PC-9 (cell line): ENCODE results near the gene FUT6. TPM values are rescaled to one million over a fixed set of nuclear protein-coding genes. Genes with fewer than 3 reads are reported as not detected.

Experiments used
- BruUV-seq: library from RNA; stranded (reverse); fragments of 400-500 nt; replicated peaks from 2 replicates; lab custom pipeline; 2021; lab: Mats Ljungman, UMichigan
- CTCF ChIA-PET: fragments of 300-600 bp; sonication (Branson Sonifier 250); formaldehyde crosslinking; loops from one replicate; lab custom pipeline; 2022; ENCODE audit warnings: antibody characterized with exemption; lab: Charles Lee
- POLR2A ChIA-PET: fragments of 300-600 bp; sonication (Branson Sonifier 250); formaldehyde crosslinking; loops from one replicate; lab custom pipeline; 2022; ENCODE audit warnings: antibody characterized with exemption; ENCODE audit not compliant: unreplicated experiment; lab: Charles Lee
- DNase-seq, 2 experiments: peaks; one replicate each; pipeline versions ENCODE4 v3.0.0 to v3.0.0-alpha.2; 2015 to 2022; ENCODE audit warnings: mixed read lengths in 1 of 2
- H2AFZ ChIP-seq: fragments of 200-600 bp; sonication (generic); 2 replicates; pipeline ENCODE4 v1.8.1; 2017; ENCODE audit warnings: antibody characterized with exemption
- H3F3A ChIP-seq: fragments of 200-600 bp; sonication (generic); 2 replicates; pipeline ENCODE4 v1.8.1; 2017; ENCODE audit warnings: antibody characterized with exemption, mild to moderate bottlenecking, low read depth; ENCODE audit not compliant: insufficient read depth
- H3K27ac ChIP-seq: fragments of 200-600 bp; sonication (generic); 2 replicates; pipeline ENCODE4 v1.6.1; 2016; ENCODE audit warnings: mixed run types
- H3K27me3 ChIP-seq: fragments of 200-600 bp; sonication (generic); 2 replicates; pipeline ENCODE4 v1.6.1; 2016; ENCODE audit warnings: low read depth, mixed run types; ENCODE audit not compliant: insufficient read depth
- H3K36me3 ChIP-seq: fragments of 200-600 bp; sonication (generic); 2 replicates; pipeline ENCODE4 v1.6.1; 2016; ENCODE audit warnings: low read depth, mixed run types
- H3K4me1 ChIP-seq: fragments of 200-600 bp; sonication (generic); replicated peaks from 2 replicates; pipeline ENCODE4 v1.6.1; 2016; ENCODE audit warnings: mixed run types; ENCODE audit not compliant: insufficient read depth
- H3K4me2 ChIP-seq: fragments of 200-600 bp; sonication (generic); 2 replicates; pipeline ENCODE4 v1.6.1; 2017; ENCODE audit warnings: mixed run types
- H3K4me3 ChIP-seq: fragments of 200-600 bp; sonication (generic); 2 replicates; pipeline ENCODE4 v1.6.1; 2016; ENCODE audit warnings: mixed run types
- H3K79me2 ChIP-seq: fragments of 200-600 bp; sonication (generic); 2 replicates; pipeline ENCODE4 v1.6.1; 2017; ENCODE audit warnings: low read depth, mixed run types
- H3K9me2 ChIP-seq: fragments of 200-600 bp; sonication (generic); 2 replicates; pipeline ENCODE4 v1.8.1; 2017; ENCODE audit warnings: mild to moderate bottlenecking; ENCODE audit not compliant: insufficient read depth
- H3K9me3 ChIP-seq: fragments of 200-600 bp; sonication (generic); 2 replicates; pipeline ENCODE4 v1.8.1; 2016; ENCODE audit warnings: low read depth; ENCODE audit not compliant: insufficient read depth
- H4K20me1 ChIP-seq: fragments of 200-600 bp; sonication (generic); 2 replicates; pipeline ENCODE4 v1.8.1; 2017; ENCODE audit not compliant: insufficient read depth
- EZH2 ChIP-seq: fragments of 200-600 bp; sonication (generic); IDR thresholded peaks from 2 replicates; pipeline ENCODE4 v1.8.0; 2017; ENCODE audit warnings: antibody characterized with exemption, low read depth
- intact Hi-C: fragments of 100-400 bp; cut with micrococcal nuclease; formaldehyde crosslinking; loops from one replicate; pipeline ENCODE4 v1.10.0; 2022; ENCODE audit not compliant: unreplicated experiment
- total RNA-seq: library from RNA; stranded (reverse); gene quantifications from 2 replicates; pipeline ENCODE4 v1.2.3, GENCODE V29; 2021
- TF ChIP-seq, protein P1 (sequence below): fragments of 200-600 bp; sonication (generic); conservative IDR thresholded peaks from 2 replicates; pipeline ENCODE4 v1.6.1; 2017; ENCODE audit warnings: mixed run types, antibody characterized with exemption, mild to moderate bottlenecking, moderate library complexity

FUT6 gene
- total RNA-seq, 1 experiment from 2014 or later = 0.55 TPM

DNA sequence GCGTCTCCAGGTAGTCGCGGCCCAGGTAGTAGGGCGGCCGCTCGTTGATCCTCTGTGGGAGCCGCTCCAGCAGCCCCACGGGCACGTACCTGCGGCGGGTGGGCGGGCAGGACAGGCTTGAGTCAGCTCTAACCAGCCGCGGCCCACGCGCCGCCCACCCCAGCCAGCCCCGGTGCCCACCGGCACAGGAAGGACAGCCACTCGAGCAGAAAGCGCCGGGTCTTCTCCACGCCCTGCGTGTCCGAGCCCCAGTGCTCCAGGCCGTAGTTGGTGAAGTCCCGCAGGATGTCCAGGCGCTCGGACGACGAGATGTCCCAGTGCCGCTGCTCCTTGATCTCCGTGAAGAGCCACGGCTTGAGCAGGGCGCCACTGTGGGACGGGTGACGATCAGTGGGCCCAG, 54.1 kb downstream of the FUT6 start:
- 0 out of 2 replicates have a peak, but pooled peaks cover 6% of the 10 kb centered on the region for H4K20me1 ChIP-seq
- intact Hi-C loops = no loop called here
- no peaks in the 10 kb centered on the region for H3K36me3 ChIP-seq
- H3K4me1 ChIP-seq = no peaks in the 10 kb centered on the region
- H3K4me2 ChIP-seq = no peak overlapping the region
- CTCF ChIA-PET = no interaction called here
- BruUV-seq = no TSS peak
- peaks cover 10% of the 10 kb centered on the region for H3K79me2 ChIP-seq
- no peak overlapping the region for H3K27ac ChIP-seq
- H3K27me3 ChIP-seq = no peaks in the 10 kb centered on the region
- H2AFZ ChIP-seq = no peak overlapping the region
- H3K4me3 ChIP-seq = no peak overlapping the region
- no peak for TF ChIP-seq EZH2
- TF ChIP-seq, protein P1, sequence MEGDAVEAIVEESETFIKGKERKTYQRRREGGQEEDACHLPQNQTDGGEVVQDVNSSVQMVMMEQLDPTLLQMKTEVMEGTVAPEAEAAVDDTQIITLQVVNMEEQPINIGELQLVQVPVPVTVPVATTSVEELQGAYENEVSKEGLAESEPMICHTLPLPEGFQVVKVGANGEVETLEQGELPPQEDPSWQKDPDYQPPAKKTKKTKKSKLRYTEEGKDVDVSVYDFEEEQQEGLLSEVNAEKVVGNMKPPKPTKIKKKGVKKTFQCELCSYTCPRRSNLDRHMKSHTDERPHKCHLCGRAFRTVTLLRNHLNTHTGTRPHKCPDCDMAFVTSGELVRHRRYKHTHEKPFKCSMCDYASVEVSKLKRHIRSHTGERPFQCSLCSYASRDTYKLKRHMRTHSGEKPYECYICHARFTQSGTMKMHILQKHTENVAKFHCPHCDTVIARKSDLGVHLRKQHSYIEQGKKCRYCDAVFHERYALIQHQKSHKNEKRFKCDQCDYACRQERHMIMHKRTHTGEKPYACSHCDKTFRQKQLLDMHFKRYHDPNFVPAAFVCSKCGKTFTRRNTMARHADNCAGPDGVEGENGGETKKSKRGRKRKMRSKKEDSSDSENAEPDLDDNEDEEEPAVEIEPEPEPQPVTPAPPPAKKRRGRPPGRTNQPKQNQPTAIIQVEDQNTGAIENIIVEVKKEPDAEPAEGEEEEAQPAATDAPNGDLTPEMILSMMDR = no peak
- H3K9me2 ChIP-seq = no peaks in the 10 kb centered on the region
- H3K9me3 ChIP-seq = no peaks in the 10 kb centered on the region
- DNase-seq = no peak
- H3F3A ChIP-seq = no peaks in the 10 kb centered on the region
- POLR2A ChIA-PET = no interaction called here

DNA sequence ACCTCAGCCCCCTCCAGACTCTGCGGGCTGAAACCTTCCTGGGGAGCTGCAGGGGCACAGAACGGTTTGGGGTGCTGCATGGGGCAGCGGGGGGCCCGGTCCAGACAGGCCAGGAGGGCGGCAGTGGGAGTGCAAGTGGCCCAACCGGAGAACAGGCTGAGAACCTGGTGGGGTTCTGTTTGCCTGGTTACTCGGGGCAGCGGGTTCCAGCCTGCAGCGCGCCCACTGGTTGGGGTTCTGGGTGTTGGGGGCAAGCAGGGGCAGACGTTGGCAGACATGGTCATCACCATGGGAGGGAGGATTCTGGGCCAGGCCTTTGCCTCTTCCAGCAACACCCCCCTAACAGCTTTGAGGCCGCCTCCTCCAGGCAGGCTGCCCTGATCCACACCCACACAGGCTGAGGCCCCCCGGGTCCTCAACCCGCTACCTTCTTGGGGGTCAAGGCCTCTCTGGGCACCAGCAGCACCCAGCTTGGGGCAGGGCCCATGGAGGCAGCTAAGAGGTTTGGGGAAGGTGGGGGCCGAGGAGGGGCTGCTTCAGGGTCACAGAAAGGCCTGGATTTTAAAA, 54.8 kb downstream of the FUT6 start, which contains the start of gene PRR22:
Gene PRR22, minus strand, starts transcription at position 166 of the 567 bp plus-strand sequence. Its CDS starts 86 bp downstream, at position 80.
- no peaks in the 10 kb centered on the region for H3K9me3 ChIP-seq
- no peaks in the 10 kb centered on the region for H3K9me2 ChIP-seq
- TF ChIP-seq, protein P1 = no peak
- TF ChIP-seq EZH2 = no peak
- no peak for DNase-seq
- no peaks in the 10 kb centered on the region for H3F3A ChIP-seq
- H4K20me1 ChIP-seq = no peaks in the 10 kb centered on the region
- no peak within 1 kb of the TSS for H2AFZ ChIP-seq
- H3K4me1 ChIP-seq = no peaks in the 10 kb centered on the region
- no peaks in the 10 kb centered on the region for H3K36me3 ChIP-seq
- POLR2A ChIA-PET = no interaction called here
- CTCF ChIA-PET = no interaction called here
- H3K4me3 ChIP-seq = no peak within 1 kb of the TSS
- H3K79me2 ChIP-seq = peaks cover 3% of the 10 kb centered on the region
- H3K27ac ChIP-seq = no peak within 1 kb of the TSS
- H3K27me3 ChIP-seq = no peaks in the 10 kb centered on the region
- no peak within 1 kb of the TSS for H3K4me2 ChIP-seq
- no TSS peak for BruUV-seq
- intact Hi-C loops = no loop called here

DNA sequence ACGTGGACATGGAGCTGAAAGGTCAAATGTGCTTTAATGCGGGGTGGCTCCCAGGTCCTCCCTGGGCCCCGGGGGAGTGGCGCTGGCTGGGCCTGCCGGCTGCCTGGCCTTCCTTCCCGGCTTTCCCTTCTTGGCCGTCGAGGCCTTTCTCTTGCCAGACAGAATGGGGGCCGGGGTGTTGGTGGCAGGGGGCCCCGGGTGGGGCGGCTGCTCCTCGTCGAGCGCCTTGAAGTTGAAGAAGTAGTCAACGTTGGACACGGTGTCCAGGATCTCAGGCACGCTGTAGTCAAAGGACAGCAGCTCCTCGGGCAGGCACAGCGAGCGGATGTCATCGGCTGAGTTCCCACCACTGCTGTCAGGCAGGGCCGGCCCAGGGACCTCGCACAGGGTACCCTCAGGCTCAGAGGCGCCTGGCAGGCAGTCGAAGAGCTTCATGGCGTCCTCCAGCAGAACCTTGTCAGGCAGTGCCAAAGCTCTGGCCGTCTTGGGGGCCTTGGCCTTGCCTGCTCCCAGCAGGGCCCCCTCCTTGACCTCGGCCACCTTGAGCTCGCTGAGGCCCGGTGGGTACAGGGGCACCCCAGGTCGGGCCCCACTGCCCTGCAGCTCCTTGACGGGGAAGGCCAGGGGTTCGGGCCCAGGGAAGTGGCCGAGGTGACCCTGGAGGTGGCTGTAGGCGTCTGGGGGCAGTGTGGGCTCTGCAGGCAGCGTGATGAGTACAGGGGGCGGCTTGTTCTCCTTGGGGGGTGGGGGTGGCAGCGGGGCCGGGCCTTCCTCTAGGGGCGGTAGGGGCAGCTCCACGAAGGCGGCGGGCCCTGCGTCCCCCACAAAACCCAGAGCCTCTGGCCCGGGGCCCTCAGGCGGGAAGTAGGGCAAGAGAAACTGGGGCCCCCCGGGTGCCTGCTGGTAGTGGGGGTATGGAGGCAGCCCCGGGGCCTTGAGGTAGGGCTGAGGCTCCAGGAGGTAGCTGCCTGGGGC, 56.3 kb downstream of the FUT6 start:
- no peaks in the 10 kb centered on the region for H3K9me2 ChIP-seq
- CTCF ChIA-PET = interaction anchor here (0.6 kb wide), 1 partner anchor 1081 kb away, joined by 3 read pairs; no protein-coding TSS in a partner anchor
- no peaks in the 10 kb centered on the region for H3K4me1 ChIP-seq
- no peaks in the 10 kb centered on the region for H3K9me3 ChIP-seq
- H3F3A ChIP-seq = no peaks in the 10 kb centered on the region
- H3K27ac ChIP-seq = no peak overlapping the region
- no peaks in the 10 kb centered on the region for H3K36me3 ChIP-seq
- no peak overlapping the region for H2AFZ ChIP-seq
- H4K20me1 ChIP-seq = no peaks in the 10 kb centered on the region
- H3K79me2 ChIP-seq = no peaks in the 10 kb centered on the region
- intact Hi-C loops = no loop called here
- no TSS peak for BruUV-seq
- no peak overlapping the region for H3K4me2 ChIP-seq
- TF ChIP-seq, protein P1 = no peak
- no peak for TF ChIP-seq EZH2
- H3K4me3 ChIP-seq = no peak overlapping the region
- no peak for DNase-seq
- POLR2A ChIA-PET = interaction anchor here (0.6 kb wide), 1 partner anchor 64 kb away, joined by 6 read pairs; no protein-coding TSS in a partner anchor
- no peaks in the 10 kb centered on the region for H3K27me3 ChIP-seq
